ENCODE data around the gene RHPN2.
A peak's percentile ranks its signal among the peaks of the same experiment; 100 is the strongest.
"Not testable (repeated sequence)": the region's sequence is repeated elsewhere in the genome, so short reads cannot be mapped to it uniquely, and the experiment has no call there.

DNA sequence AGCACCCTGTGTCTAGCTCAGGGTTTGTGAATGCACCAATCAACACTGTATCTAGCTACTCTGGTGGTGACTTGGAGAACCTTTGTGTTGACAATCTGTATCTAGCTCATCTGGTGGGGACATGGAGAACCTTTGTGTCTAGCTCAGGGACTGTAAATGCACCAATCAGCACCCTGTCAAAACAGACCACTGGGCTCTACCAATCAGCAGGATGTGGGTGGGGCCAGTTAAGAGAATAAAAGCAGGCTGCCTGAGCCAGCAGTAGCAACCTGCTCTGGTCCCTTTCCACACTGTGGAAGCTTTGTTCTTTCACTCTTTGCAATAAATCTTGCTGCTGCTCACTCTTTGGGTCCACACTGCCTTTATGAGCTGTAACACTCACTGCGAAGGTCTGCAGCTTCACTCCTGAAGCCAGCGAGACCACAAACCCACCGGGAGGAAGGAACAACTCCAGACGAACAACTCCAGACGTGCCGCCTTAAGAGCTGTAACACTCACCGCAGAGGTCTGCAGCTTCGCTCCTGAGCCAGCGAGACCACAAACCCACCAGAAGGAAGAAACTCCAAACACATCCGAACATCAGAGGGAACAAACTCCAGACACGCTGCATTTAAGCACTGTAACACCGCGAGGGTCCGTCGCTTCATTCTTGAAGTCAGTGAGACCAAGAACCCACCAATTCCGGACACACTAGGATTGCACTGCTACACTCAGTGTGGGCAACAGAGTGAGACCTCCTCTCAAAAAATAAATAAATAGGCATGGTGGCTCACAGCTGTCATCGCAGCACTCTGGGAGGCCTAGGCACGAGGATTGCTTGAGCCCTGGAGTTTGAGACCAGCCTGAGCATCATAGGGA lies 27.3 kb downstream of the RHPN2 start:
- not testable (repeated sequence) for TF ChIP-seq EP300 (IDR thresholded peaks at IDR 0.05)
- peak in 1 of 2 donors; percentile 26 for TF ChIP-seq POLR2A (IDR thresholded peaks at IDR 0.05)
- TF ChIP-seq, protein P1, sequence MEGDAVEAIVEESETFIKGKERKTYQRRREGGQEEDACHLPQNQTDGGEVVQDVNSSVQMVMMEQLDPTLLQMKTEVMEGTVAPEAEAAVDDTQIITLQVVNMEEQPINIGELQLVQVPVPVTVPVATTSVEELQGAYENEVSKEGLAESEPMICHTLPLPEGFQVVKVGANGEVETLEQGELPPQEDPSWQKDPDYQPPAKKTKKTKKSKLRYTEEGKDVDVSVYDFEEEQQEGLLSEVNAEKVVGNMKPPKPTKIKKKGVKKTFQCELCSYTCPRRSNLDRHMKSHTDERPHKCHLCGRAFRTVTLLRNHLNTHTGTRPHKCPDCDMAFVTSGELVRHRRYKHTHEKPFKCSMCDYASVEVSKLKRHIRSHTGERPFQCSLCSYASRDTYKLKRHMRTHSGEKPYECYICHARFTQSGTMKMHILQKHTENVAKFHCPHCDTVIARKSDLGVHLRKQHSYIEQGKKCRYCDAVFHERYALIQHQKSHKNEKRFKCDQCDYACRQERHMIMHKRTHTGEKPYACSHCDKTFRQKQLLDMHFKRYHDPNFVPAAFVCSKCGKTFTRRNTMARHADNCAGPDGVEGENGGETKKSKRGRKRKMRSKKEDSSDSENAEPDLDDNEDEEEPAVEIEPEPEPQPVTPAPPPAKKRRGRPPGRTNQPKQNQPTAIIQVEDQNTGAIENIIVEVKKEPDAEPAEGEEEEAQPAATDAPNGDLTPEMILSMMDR (IDR thresholded peaks at IDR 0.05) = not testable (repeated sequence)

All from sigmoid colon (tissue), 4 donors.